ENCODE results near the gene PCDH9. TPM values are rescaled to one million over a fixed set of nuclear protein-coding genes. Genes with fewer than 3 reads are reported as not detected.

The PCDH9 gene
- total and polyA plus RNA-seq, 7 donors: under 0.01 to 15.7 (median 8.7) TPM; not detected in 1

DNA sequence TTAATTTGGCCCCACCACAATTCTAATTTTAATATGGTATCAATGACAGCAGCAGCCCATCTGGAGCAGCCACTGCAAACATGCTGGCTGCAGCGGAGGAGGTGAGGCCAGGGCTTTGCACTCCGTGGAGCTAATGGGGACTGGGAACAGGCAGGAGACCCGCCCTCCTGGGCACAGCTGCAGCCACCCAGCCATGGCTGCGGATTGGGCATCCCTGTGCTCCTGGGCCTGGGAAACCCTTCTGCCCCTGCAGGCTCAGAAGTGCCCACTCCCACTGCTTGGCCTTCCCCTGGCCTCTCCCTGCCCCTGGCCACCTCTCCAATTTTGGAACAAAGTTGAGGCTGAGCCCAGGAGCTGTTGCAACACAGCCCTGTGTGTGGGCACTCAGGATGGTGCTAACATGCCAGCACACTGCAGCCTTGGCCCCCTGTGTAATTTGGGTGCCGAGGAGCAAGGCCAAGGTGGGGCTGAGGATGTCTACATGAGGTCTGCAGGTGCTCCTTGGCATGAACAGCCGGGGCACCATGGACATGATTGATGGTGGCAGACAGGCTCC lies 123.6 kb downstream of the PCDH9 start:
- peak; percentile 58 for DNase-seq
- intact Hi-C loops (cut with DNase I): no loop called here
- no peaks in the 10 kb centered on the region for H3K27me3 ChIP-seq
- no peak overlapping the region for H3K4me3 ChIP-seq
- no peak overlapping the region for H3K27ac ChIP-seq
- H3K9me3 ChIP-seq: no peaks in the 10 kb centered on the region
- 89 to 91% methylated on average over 6 of the region's 6 CpGs for WGBS, 2 donors
- no peaks in the 10 kb centered on the region for H3K36me3 ChIP-seq
- TF ChIP-seq POLR2AphosphoS5 (IDR thresholded peaks at IDR 0.05) (no peak), POLR2A (IDR thresholded peaks at IDR 0.05) (no peak), EP300 (IDR thresholded peaks at IDR 0.05) (no peak)
- TF ChIP-seq, protein P1, sequence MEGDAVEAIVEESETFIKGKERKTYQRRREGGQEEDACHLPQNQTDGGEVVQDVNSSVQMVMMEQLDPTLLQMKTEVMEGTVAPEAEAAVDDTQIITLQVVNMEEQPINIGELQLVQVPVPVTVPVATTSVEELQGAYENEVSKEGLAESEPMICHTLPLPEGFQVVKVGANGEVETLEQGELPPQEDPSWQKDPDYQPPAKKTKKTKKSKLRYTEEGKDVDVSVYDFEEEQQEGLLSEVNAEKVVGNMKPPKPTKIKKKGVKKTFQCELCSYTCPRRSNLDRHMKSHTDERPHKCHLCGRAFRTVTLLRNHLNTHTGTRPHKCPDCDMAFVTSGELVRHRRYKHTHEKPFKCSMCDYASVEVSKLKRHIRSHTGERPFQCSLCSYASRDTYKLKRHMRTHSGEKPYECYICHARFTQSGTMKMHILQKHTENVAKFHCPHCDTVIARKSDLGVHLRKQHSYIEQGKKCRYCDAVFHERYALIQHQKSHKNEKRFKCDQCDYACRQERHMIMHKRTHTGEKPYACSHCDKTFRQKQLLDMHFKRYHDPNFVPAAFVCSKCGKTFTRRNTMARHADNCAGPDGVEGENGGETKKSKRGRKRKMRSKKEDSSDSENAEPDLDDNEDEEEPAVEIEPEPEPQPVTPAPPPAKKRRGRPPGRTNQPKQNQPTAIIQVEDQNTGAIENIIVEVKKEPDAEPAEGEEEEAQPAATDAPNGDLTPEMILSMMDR (IDR thresholded peaks at IDR 0.05): no peak
- H3K4me1 ChIP-seq: peaks cover 0 to 11% (median 9%) of the 10 kb centered on the region in 4 donors

DNA sequence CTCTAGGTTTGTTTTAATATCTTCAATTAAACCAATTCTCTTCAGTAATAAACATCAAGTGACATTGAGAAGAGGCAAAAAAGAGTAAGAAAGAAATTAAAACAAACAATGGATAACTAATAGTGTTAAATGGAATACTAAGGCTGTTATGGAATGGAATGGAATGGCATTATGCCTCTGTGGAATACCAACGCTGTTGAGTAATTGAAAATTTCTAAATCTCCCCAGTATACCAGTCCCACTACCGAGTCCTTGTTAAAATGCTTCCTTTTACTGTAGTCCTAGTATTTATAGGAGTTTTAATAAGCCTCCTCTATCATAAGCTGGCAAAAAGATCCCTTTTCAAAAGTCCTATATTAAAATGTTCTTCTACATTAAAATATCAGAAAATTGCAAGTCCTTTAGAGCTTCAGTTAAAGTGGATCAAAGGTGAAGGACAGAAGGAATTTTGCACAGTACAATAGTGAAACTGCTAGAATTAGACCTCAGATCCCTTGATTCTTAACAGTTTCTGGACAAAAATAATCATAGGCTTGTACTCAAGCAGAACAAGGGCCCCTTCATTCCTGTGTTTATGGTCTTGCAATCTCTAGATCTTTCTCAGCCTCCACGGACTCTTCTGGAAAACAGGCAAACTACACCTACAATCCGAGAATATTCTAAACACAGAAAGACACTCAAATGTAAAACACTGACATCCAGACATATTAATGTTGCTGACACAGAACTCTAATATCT lies 128.2 kb downstream of the PCDH9 start:
- Histone ChIP-seq H3K9me3 (no peaks in the 10 kb centered on the region), H3K27ac (peak overlapping the region; percentile 13 to 75 (median 34)), H3K36me3 (no peaks in the 10 kb centered on the region), H3K4me1 (peaks cover 0 to 15% (median 15%) of the 10 kb centered on the region in 4 donors), H3K4me3 (no peak overlapping the region), H3K27me3 (no peaks in the 10 kb centered on the region)
- DNase-seq: no peak
- TF ChIP-seq, protein P1 (IDR thresholded peaks at IDR 0.05): no peak
- TF ChIP-seq POLR2AphosphoS5 (IDR thresholded peaks at IDR 0.05) (no peak), POLR2A (IDR thresholded peaks at IDR 0.05) (no peak), EP300 (IDR thresholded peaks at IDR 0.05) (no peak)
- WGBS, 2 donors: 52 to 67% methylated on average over 4 of the region's 4 CpGs
- intact Hi-C loops (cut with DNase I): no loop called here

DNA sequence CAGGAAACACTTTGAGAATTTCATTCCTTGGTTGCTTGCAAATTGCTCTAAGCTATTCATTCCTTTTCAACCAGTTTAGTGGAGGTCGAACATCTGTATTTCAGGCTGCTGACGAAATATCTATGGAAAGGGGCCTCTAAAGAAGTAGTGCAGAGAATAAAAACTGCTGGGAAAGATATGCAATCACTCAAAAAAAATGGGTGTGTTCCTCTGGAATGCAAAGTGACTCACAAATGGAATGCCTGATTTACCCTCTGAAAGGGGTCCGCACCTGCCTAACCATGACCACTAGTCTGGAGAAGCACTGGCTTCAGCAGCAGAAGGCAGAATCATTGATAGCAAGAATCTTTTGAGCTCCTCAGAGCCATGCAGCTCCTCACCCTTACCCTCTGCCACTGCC lies 129.4 kb downstream of the PCDH9 start:
- H3K4me1 ChIP-seq: peaks cover 0 to 15% (median 15%) of the 10 kb centered on the region in 4 donors
- H3K27ac ChIP-seq: no peak overlapping the region
- intact Hi-C loops (cut with DNase I): no loop called here
- no peak for DNase-seq
- H3K4me3 ChIP-seq: no peak overlapping the region
- no peaks in the 10 kb centered on the region for H3K36me3 ChIP-seq
- no peaks in the 10 kb centered on the region for H3K9me3 ChIP-seq
- no peaks in the 10 kb centered on the region for H3K27me3 ChIP-seq
- 81 to 87% methylated on average over 3 of the region's 3 CpGs for WGBS, 2 donors
- TF ChIP-seq EP300 (IDR thresholded peaks at IDR 0.05) (no peak), POLR2AphosphoS5 (IDR thresholded peaks at IDR 0.05) (no peak), POLR2A (IDR thresholded peaks at IDR 0.05) (no peak)
- TF ChIP-seq, protein P1 (IDR thresholded peaks at IDR 0.05): no peak

DNA sequence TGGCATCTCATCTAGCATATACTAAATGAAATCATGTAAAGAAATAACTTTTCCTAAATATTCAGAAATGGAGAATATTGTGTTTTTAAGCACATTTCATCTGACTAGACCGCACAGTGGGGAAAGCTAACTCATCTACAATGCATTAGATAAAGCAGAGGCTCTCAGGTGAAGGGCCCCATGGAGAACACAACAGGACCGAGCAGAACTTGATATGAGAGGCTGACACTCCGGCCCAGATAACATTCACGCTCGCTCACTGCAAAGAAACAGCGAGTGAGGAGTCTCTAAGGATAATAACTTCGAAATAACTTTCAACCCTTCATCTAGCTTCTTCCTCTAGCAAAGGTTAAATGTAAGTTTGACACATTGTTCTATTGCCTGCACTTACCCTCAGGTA lies 130.6 kb downstream of the PCDH9 start:
- H3K9me3 ChIP-seq: no peaks in the 10 kb centered on the region
- no peaks in the 10 kb centered on the region for H3K27me3 ChIP-seq
- TF ChIP-seq EP300 (IDR thresholded peaks at IDR 0.05): no peak
- no peak for TF ChIP-seq POLR2AphosphoS5 (IDR thresholded peaks at IDR 0.05)
- TF ChIP-seq, protein P1 (IDR thresholded peaks at IDR 0.05): no peak
- TF ChIP-seq POLR2A (IDR thresholded peaks at IDR 0.05): no peak
- H3K36me3 ChIP-seq: no peaks in the 10 kb centered on the region
- 88 to 89% methylated on average over 7 of the region's 7 CpGs for WGBS, 2 donors
- peaks cover 0 to 15% (median 15%) of the 10 kb centered on the region in 4 donors for H3K4me1 ChIP-seq
- DNase-seq: no peak
- no peak overlapping the region for H3K4me3 ChIP-seq
- no peak overlapping the region for H3K27ac ChIP-seq
- intact Hi-C loops (cut with DNase I): no loop called here
